GM21390 (cell line): ENCODE measurements around the gene ATP6V1G1.
"Not testable (repeated sequence)": the region's sequence is repeated elsewhere in the genome, so short reads cannot be mapped to it uniquely, and the experiment has no call there.

ENCODE experiments used
- ATAC-seq: cut with Tn5 transposase; IDR thresholded peaks from one replicate; pipeline ENCODE4 v1.9.1; 2021; ENCODE audit not compliant: unreplicated experiment

The ATP6V1G1 gene

GRCh38 chr9:114578134-114578533 lies 9.4 kb upstream of the ATP6V1G1 start:
- ATAC-seq, result not testable (repeated sequence)

- no peak for ATAC-seq
These were observed 6.9 kb upstream of the ATP6V1G1 start for GRCh38 chr9:114580609-114581193.

- ATAC-seq, result no peak
These were observed 4.0 kb upstream of the ATP6V1G1 start for GRCh38 chr9:114583371-114584155.

- ATAC-seq, result no peak
These were observed 641 bp downstream of the ATP6V1G1 start for GRCh38 chr9:114588210-114588609.

- ATAC-seq, result no peak
These were observed 1.3 kb downstream of the ATP6V1G1 start for GRCh38 chr9:114588651-114589526.

GRCh38 chr9:114590328-114590727 lies 2.8 kb downstream of the ATP6V1G1 start:
- ATAC-seq, result no peak

- no peak for ATAC-seq
These were observed 3.8 kb downstream of the ATP6V1G1 start for GRCh38 chr9:114591291-114591787.

GRCh38 chr9:114591849-114592248 lies 4.3 kb downstream of the ATP6V1G1 start:
- ATAC-seq, result no peak

- peak; percentile 35 for ATAC-seq
These were observed 4.8 kb downstream of the ATP6V1G1 start for GRCh38 chr9:114592356-114592755.

GRCh38 chr9:114594136-114594535 lies 6.6 kb downstream of the ATP6V1G1 start:
- ATAC-seq, result no peak

GRCh38 chr9:114600502-114601248 lies 13.1 kb downstream of the ATP6V1G1 start:
- not testable (repeated sequence) for ATAC-seq

- not testable (repeated sequence) for ATAC-seq
These were observed 14.2 kb downstream of the ATP6V1G1 start for GRCh38 chr9:114601787-114602186.

GRCh38 chr9:114602620-114603019 lies 15.1 kb downstream of the ATP6V1G1 start:
- no peak for ATAC-seq

GRCh38 chr9:114603248-114603647 lies 15.7 kb downstream of the ATP6V1G1 start:
- ATAC-seq, result no peak

- ATAC-seq, result no peak
These were observed 17.4 kb downstream of the ATP6V1G1 start for GRCh38 chr9:114604989-114605388.

GRCh38 chr9:114606068-114606467 lies 18.5 kb downstream of the ATP6V1G1 start:
- ATAC-seq, result no peak

GRCh38 chr9:114606597-114607207 lies 19.1 kb downstream of the ATP6V1G1 start:
- ATAC-seq, result no peak

GRCh38 chr9:114607671-114608524 lies 20.3 kb downstream of the ATP6V1G1 start:
- peak; percentile 49 for ATAC-seq

GRCh38 chr9:114608525-114608796 lies 20.9 kb downstream of the ATP6V1G1 start:
- ATAC-seq, result no peak
